ENCODE results near the gene KLK4.

- TF ChIP-seq SPI1 (IDR thresholded peaks at IDR 0.05; ENCODE audit: low read depth, low read length), result no peak
- no peak for TF ChIP-seq POLR2A (IDR thresholded peaks at IDR 0.05; ENCODE audit: low read depth, low read length)
- TF ChIP-seq POU2F2 (IDR thresholded peaks at IDR 0.05; ENCODE audit: low read depth, low read length), result no peak
- no peak for TF ChIP-seq TAF1 (IDR thresholded peaks at IDR 0.05; ENCODE audit: low read depth, low read length)
Observed at GRCh38 chr19:50902640-50903039, 8.6 kb downstream of the KLK4 start.
